GM23248 (cell line): Measurements from ENCODE around the gene OLFML1. TPM values are rescaled to one million over a fixed set of nuclear protein-coding genes. Genes with fewer than 3 reads are reported as not detected.

Source experiments
- DNase-seq: peaks from one replicate; pipeline ENCODE4 v3.0.0-alpha.2; 2015
- H2AFZ ChIP-seq: fragments of 200-600 bp; sonication (generic); 2 replicates; pipeline ENCODE4 v1.6.1; 2016; ENCODE audit warnings: antibody characterized with exemption
- H3F3A ChIP-seq: fragments of 200-600 bp; sonication (generic); 2 replicates; pipeline ENCODE4 v1.6.1; 2016; ENCODE audit warnings: mild to moderate bottlenecking, antibody characterized with exemption, mixed run types; ENCODE audit not compliant: insufficient read depth
- H3K27ac ChIP-seq: fragments of 200-600 bp; sonication (generic); 2 replicates; pipeline ENCODE4 v1.5.1; 2016; ENCODE audit warnings: mild to moderate bottlenecking
- H3K27me3 ChIP-seq: fragments of 200-600 bp; sonication (generic); replicated peaks from 2 replicates; pipeline ENCODE4 v1.6.1; 2016; ENCODE audit warnings: mild to moderate bottlenecking; ENCODE audit not compliant: insufficient read depth
- H3K36me3 ChIP-seq: fragments of 200-600 bp; sonication (generic); 2 replicates; pipeline ENCODE4 v1.6.1; 2016; ENCODE audit warnings: low read depth, mild to moderate bottlenecking
- H3K4me1 ChIP-seq: fragments of 200-600 bp; sonication (generic); 2 replicates; pipeline ENCODE4 v1.6.1; 2016; ENCODE audit warnings: mild to moderate bottlenecking; ENCODE audit not compliant: insufficient read depth
- H3K4me2 ChIP-seq: fragments of 200-600 bp; sonication (generic); one replicate; pipeline ENCODE4 v1.6.1; 2016; ENCODE audit warnings: mild to moderate bottlenecking; ENCODE audit not compliant: unreplicated experiment
- H3K4me3 ChIP-seq: fragments of 200-600 bp; sonication (generic); 2 replicates; pipeline ENCODE4 v1.5.1; 2016; ENCODE audit warnings: mild to moderate bottlenecking
- H3K79me2 ChIP-seq: fragments of 200-600 bp; sonication (generic); 2 replicates; pipeline ENCODE4 v1.6.1; 2016; ENCODE audit warnings: mild to moderate bottlenecking; ENCODE audit not compliant: insufficient read depth
- H3K9ac ChIP-seq: fragments of 200-600 bp; sonication (generic); 2 replicates; pipeline ENCODE4 v1.6.1; 2016; ENCODE audit warnings: mild to moderate bottlenecking
- H3K9me2 ChIP-seq: fragments of 200-600 bp; sonication (generic); 2 replicates; pipeline ENCODE4 v1.6.1; 2016; ENCODE audit warnings: mixed run types, mild to moderate bottlenecking, moderate library complexity; ENCODE audit not compliant: insufficient read depth
- H3K9me3 ChIP-seq: fragments of 200-600 bp; sonication (generic); one replicate; pipeline ENCODE4 v1.6.1; 2017; ENCODE audit warnings: low read depth
- H4K20me1 ChIP-seq: fragments of 200-600 bp; sonication (generic); 2 replicates; pipeline ENCODE4 v1.6.0; 2016; ENCODE audit not compliant: insufficient read depth
- EZH2 ChIP-seq: fragments of 200-600 bp; sonication (generic); IDR thresholded peaks from 2 replicates; pipeline ENCODE4 v1.6.1; 2018; ENCODE audit warnings: antibody characterized with exemption, mild to moderate bottlenecking; ENCODE audit not compliant: insufficient read depth, poor library complexity, severe bottlenecking
- EZH2phosphoT487 ChIP-seq: fragments of 200-600 bp; sonication (generic); IDR thresholded peaks from 2 replicates; pipeline ENCODE4 v1.6.1; 2018; ENCODE audit warnings: antibody characterized with exemption, moderate library complexity, mild to moderate bottlenecking, low read depth; ENCODE audit not compliant: insufficient read depth
- WGBS, 2 experiments: methylation state at CpG; one replicate each; pipeline ENCODE4 v1.1.6; 2015 to 2017; ENCODE audit warnings: low lambda C conversion rate in 2 of 2, low coverage in 1 of 2; ENCODE audit errors: missing lambda C conversion rate in 2 of 2; 5-methylcytosine and 5-hydroxymethylcytosine counted together
- in situ Hi-C: fragments of 300-500 bp; cut with MboI; formaldehyde crosslinking; loops from 2 replicates; pipeline ENCODE4 v1.15.0; 2020
- polyA plus RNA-seq: library from polyadenylated mRNA; unstranded; fragments of >200 nt; fragmentation: Nextera tagmentation; extraction: Ambion mirVana; gene quantifications from 2 replicates; pipeline ENCODE4 v1.2.1, GENCODE V29; 2016
- total RNA-seq: library from RNA; depleted of rRNA; stranded (reverse); fragments of >200 nt; shearing (Covaris generic); gene quantifications from 2 replicates; pipeline ENCODE4 v1.2.3, GENCODE V29; 2014; rRNA removed

Gene OLFML1
- total and polyA plus RNA-seq, 2 experiments from 2014 or later = 0.32 to 0.53 TPM

DNA sequence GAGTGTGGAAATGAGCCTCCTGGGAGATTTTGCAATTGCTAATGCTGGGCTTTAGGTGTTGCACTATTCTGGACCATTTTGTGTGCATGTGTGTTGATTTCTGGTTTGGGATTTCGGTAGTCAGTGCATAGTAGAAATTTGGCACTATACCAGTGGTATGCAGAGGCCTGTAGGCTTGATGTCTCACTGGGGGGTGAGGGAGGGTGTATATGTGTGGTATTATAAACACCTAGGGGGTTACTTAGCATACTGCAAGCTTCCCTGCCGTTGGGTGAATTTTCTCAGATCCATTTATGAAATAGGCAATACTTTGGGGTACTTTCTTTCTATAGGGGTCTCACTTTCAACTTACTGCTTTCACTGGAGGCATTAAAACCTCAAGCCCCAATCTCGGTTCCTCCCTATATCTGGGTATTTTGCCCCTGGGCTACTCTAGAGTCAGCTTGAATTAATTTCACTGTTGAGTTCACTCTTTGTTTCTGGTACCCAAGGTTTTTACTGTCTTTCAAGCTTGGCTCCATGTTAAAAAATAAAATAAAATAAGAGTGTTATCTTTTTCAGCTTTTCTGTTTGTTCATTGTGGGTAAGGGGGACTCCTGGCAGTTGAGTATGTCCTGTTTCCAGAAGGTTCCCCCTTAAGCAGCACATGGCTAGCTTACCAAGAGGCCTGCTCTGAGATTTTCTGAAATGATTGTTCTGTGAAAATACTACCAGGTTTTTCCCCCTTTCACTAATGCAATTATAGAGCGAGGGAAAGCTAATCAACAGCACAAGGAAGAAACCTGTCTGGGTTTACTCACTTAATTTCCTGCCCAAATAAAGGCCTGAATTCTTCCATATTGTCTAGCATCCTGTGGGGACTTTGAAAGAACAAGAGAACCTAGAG, 74.3 kb downstream of the OLFML1 start:
- H3K9ac ChIP-seq = no peak overlapping the region
- TF ChIP-seq EZH2 (no peak), EZH2phosphoT487 (no peak)
- no peaks in the 10 kb centered on the region for H3K9me2 ChIP-seq
- H3K4me2 ChIP-seq = no peak overlapping the region
- no peaks in the 10 kb centered on the region for H3K79me2 ChIP-seq
- no peaks in the 10 kb centered on the region for H3K9me3 ChIP-seq
- WGBS, 2 experiments = 92 to 93% methylated on average over 4 of the region's 4 CpGs
- DNase-seq = no peak
- in situ Hi-C loops = no loop called here
- H4K20me1 ChIP-seq = no peaks in the 10 kb centered on the region
- H3K36me3 ChIP-seq = no peaks in the 10 kb centered on the region
- H2AFZ ChIP-seq = no peak overlapping the region
- H3K27me3 ChIP-seq = no peaks in the 10 kb centered on the region
- H3K4me3 ChIP-seq = no peak overlapping the region
- no peaks in the 10 kb centered on the region for H3F3A ChIP-seq
- H3K27ac ChIP-seq = no peak overlapping the region
- H3K4me1 ChIP-seq = peaks cover 7% of the 10 kb centered on the region; the same call in 1 of the 2 replicates

Other genes with a start within 250 kb of the OLFML1 start
- not detected in 2 replicates for gene SYT9, start 233.6 kb upstream of the OLFML1 start, total RNA-seq
- gene SYT9, start 233.6 kb upstream of the OLFML1 start, polyA plus RNA-seq = not detected in 2 replicates
- gene PPFIBP2, start 28.5 kb downstream of the OLFML1 start, total RNA-seq = 4.1 and 16.8 TPM in 2 replicates
- 5.9 TPM in 2 replicates for gene PPFIBP2, start 28.5 kb downstream of the OLFML1 start, polyA plus RNA-seq
- 6.2 and 11.5 TPM in 2 replicates for gene CYB5R2, start 188.0 kb downstream of the OLFML1 start, total RNA-seq
- 16.1 and 16.4 TPM in 2 replicates for gene CYB5R2, start 188.0 kb downstream of the OLFML1 start, polyA plus RNA-seq
- not detected in 2 replicates for gene OVCH2, start 221.0 kb downstream of the OLFML1 start, total RNA-seq
- 0.14 and 0.34 TPM in 2 replicates for gene OVCH2, start 221.0 kb downstream of the OLFML1 start, polyA plus RNA-seq